ENCODE results near the gene MAD2L1BP.

GRCh38 chr6:43687437-43688347 lies 52.1 kb downstream of the MAD2L1BP start, which contains the start of gene MRPS18A:
- TF ChIP-seq POLR2A (IDR thresholded peaks at IDR 0.05) (peak in 2 of 3 donors; percentile 58 to 70), CTCF (IDR thresholded peaks at IDR 0.05) (no peak)
